Activated T-cell treated with anti-CD3 and anti-CD28 coated beads for 48 hours (primary cell): ENCODE data around the gene FOXJ3.
"Not testable (repeated sequence)": the region's sequence is repeated elsewhere in the genome, so short reads cannot be mapped to it uniquely, and the experiment has no call there.

Experiments used
- DNase-seq: peaks from one replicate; pipeline ENCODE4 v3.0.0-alpha.2; 2020; ENCODE audit warnings: low read depth

Gene FOXJ3

DNA sequence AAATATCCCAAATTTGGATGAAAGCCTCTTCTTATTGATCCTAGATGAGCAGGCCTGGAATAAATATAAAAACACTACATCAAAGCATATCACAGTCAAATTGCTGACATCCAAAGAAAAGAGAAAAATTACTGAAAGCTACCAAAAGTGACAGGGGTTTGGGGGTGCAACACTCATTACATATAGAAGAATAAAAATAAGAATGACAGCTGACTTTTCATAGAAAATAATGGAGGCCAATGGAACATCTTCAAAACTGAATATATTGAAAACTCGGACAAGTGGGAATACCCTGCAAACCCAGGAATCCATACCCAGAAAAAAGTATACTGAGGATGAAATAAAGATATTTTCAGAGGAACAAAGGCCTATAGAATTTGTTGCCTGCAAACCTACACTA lies 84.0 kb downstream of the FOXJ3 start:
- DNase-seq = no peak

- no peak for DNase-seq
These were observed 84.9 kb downstream of the FOXJ3 start for GRCh38 chr1:42250164-42250563.

DNA sequence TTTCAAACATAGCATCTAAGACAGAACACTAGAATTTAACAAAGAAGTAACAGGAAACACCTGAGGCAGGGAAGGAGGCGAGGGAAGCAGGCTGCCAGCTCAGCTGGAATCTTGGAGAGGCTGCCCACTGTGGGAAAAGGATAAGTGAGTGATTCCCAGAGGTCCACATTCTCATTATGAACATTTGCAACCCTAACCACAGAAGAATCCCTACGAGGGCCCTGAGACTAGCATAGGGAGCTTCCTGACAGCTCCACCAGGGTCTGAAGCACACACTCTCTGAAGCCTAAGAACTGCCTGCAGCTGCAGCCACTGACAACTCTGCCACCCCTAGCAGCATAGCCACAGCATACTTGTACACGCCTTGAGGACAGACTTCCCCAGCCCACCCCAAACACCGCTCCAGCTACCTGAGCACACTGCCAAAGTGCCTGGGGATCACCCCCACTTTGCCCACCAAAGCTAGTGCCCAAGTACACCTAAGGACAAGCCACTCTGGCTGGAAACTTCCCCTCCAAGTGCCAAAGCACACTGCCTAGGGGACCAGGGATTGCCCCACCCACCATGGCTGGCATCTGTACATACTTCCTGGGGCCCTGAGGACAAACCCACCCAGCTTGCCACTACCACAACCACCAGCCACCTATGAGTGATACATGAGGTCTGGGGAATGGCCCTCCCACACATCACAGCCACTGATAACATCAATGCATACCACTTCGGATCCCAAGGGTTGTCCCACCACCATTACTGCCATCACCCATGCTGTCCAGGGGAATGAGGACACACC lies 93.9 kb downstream of the FOXJ3 start:
- no peak for DNase-seq

GRCh38 chr1:42239555-42239954 lies 95.5 kb downstream of the FOXJ3 start:
- DNase-seq = no peak

- no peak for DNase-seq
These were observed 96.0 kb downstream of the FOXJ3 start for GRCh38 chr1:42239041-42239440.

- DNase-seq = no peak
These were observed 103.8 kb downstream of the FOXJ3 start for GRCh38 chr1:42231253-42231652.

- no peak for DNase-seq
These were observed 106.1 kb downstream of the FOXJ3 start for GRCh38 chr1:42228938-42229337.

DNA sequence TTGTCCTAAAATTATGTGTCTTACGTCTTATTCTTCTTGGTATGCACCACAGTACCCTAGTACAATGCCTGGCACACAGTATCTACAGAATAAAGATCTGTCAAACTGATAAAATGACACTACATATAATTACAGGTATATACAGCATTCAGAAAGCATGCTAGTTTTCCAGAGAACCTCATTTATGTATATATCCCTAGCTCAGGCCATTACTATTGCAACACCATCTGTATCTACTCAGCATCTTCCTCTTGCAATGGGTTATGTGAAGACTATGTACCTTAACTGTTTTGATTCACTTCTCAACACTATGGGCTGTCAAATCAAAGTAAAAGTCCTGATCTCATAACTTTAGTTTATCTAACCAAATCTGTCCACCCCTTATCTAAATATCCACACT lies 112.0 kb downstream of the FOXJ3 start:
- no peak for DNase-seq

DNA sequence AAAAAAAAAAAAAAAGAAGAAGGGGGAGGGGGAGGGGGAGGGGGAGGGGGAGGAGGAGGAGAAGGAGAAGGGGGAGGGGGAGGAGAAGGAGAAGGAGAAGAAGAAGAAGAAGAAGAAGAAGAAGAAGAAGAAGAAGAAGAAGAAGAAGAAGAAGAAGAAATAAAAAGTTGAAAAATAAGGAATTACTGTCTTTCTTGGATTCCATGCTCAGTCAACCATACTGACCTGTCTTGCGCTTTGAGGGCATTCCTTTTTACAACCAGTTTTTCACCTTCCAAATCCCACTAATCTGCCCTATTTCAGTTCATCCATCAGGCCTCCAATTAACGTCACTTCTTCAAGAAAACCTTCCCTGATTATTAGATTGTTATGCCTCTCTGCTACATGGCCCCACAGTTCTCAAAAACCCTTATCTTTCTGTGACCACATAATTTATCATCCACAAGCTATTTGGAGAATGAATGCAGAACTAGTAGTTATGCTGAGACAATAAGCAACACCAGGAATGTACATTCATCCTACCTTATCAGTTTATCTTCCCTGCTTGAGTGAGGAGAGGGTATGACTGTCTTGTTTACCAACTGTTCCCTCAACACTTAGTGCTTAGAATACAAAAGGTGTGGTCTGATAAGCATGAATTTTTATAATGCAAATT lies 113.0 kb downstream of the FOXJ3 start:
- DNase-seq = no peak

GRCh38 chr1:42221456-42221855 lies 113.6 kb downstream of the FOXJ3 start:
- no peak for DNase-seq

DNA sequence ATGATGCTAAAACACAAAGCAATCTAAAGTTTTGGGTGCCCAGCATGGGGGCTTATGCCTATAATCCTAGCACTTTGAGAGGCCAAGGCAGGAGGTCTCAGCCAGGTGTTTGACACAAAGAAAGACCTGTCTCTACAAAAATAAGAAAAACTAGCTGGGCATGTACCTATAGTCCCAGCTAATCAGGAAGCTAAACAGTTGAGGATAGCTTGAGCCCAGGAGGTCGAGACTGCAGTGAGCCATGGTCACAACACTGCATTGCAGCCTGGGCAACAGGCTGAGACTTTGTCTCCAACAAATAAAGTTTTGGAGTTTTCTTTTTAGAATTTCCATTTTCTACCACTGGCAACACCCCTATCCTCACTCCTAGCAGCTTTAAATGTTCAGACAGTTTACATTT lies 115.4 kb downstream of the FOXJ3 start:
- no peak for DNase-seq

- no peak for DNase-seq
These were observed 120.6 kb downstream of the FOXJ3 start for GRCh38 chr1:42214447-42214871.

DNA sequence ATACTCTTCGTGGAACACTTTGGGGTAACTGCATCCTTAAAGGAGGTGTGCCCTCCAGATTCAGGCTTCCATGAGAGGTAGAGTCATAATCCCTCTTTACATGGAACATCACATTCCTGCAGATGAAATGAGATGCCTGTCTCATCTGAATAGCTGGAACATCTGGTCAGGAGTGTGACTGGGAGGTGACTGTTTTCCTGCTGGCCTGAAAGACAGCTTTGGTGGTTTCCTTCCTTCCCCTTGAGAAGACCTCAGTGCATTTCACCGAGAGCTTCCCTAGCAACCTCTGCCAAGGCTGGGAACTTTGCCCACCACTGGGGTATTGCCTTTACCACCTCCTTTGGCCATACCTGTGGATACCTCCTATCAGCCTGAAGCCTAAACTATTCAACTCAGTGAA lies 123.8 kb downstream of the FOXJ3 start:
- DNase-seq = no peak

DNA sequence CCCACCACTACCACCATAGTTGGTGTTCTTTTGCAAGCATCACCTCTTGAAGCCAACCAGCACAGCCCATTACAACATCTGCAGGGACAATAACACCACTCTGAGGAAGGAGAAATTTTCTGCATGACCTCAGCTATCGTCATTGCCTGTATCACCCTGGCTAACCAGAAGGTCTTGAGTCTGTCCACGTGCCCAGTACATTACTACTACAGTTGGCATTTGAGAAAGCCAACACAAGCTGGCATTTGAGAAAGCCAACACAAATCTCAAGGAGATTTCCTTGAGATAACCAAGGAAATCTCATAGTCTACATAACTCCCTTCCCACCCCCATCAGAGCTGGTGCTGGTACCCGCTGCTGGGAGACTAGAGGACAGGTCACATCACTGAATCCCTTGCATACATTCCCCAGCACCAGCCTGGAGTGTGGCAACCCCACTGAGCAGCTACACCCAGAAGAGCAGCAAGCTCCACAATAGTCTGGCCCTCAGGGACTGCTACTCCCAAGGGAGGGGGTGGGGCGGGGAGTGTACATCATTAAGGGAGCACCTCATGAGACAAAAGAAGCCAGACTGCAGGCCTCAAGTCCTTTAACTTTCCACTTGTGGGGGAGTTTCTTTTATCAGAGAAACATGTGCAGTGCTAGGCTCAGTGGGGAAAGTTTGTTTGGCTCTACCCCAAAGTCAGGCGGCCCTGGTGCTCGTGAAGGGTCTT lies 124.5 kb downstream of the FOXJ3 start:
- no peak for DNase-seq

- no peak for DNase-seq
These were observed 125.3 kb downstream of the FOXJ3 start for GRCh38 chr1:42209526-42210251.

DNA sequence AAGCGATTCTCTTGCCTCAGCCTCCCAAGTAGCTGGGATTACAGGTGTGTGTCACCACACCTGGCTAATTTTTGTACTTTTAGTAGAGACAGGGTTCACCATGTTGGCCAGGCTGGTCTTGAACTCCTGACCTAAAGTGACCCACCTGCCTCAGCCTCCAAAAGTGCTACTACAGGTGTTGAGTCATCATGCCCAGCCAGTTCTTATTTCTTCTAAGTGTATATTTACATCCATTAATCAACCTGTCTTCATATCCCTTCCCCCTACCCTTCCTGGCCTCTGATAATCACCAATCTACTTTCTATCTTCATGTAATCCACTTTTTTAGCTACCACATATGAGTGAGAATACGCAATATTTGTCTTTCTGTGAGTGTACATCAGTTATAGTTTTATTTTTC lies 128.1 kb downstream of the FOXJ3 start:
- DNase-seq = not testable (repeated sequence)

DNA sequence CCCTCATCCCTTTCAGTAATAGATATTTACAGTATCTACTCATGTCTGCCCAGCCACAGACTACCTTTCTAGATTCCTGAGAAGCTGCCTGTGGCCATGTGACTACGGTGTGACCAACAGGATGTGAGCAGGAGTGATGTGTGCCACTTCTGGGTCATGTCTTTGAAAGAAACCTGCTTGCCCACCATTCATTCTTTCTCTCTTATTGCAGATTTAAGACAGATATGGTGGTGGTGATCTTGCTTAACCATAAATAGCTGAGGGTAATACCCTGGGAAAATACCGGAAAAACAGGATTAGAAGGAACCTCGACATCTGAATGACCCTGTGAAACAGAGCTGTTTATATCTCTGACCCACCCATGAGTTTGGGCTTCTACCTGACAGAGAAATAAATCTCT lies 128.9 kb downstream of the FOXJ3 start:
- no peak for DNase-seq

DNA sequence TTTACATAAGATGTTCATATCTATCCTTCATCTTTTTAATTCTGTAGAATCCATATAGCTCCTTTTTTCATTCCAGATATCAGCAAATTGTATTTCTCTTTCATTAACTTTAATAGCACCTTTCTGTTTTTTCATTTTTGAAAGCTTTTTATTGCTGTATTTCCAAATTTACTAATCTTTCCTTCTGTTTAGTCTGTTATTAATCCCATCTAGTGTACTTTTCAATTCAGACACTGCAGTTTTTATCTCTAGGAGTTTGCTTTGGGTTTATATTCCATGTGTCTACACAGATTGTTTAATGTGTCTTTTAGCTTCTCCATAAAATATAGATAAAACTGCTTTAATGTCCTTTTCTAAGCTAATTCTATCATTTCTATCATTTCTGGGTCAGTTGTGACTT lies 133.0 kb downstream of the FOXJ3 start:
- DNase-seq = no peak

GRCh38 chr1:42198251-42198650 lies 136.8 kb downstream of the FOXJ3 start:
- DNase-seq = no peak

DNA sequence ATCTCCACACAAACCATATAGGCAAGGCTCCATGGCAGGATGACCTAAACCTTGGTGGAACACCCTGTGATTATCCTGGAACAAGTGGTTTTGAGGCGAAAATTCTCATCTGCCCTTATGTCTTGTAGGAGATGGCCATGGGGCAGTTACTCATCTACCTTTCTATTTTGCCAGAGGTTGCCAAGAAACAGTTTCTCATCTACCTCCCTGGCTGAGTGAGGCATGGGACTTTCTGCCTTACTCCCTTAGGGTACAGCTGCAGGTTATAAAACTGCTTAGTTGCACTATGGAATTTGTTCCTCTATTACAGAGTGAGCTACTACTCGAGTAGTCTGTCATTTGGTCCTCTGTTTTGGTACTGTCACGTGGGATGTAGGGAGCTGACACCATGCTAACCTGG lies 139.2 kb downstream of the FOXJ3 start:
- DNase-seq = no peak

GRCh38 chr1:42192106-42192505 lies 142.9 kb downstream of the FOXJ3 start:
- no peak for DNase-seq

GRCh38 chr1:42191319-42191718 lies 143.7 kb downstream of the FOXJ3 start:
- DNase-seq = no peak
